Medulla oblongata (tissue), 1 donor: ENCODE measurements around the gene GRM3.

Source experiments
- DNase-seq: peaks from one replicate; pipeline ENCODE4 v3.0.0-alpha.2; 2015; ENCODE audit errors: extremely low spot score

The GRM3 gene

DNA sequence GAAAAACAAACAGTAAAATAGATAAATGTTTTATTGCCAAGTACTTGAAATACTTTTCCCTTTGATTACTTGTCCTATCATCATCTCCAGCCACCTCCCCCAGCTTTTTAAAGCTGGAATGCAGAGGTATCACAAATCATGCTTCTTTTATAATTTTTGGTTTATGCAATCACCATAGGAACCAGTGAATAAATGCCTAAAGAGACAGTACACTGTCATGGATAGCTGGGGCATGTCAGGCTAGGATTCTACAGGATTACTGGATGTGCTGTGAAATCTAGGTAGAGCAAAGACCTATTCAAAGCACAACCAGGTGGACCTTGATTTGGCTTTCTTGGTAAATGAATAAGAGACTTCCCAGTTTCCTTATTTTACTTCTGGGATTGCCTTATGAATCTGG, 257.2 kb downstream of the GRM3 start:
- no peak for DNase-seq

DNA sequence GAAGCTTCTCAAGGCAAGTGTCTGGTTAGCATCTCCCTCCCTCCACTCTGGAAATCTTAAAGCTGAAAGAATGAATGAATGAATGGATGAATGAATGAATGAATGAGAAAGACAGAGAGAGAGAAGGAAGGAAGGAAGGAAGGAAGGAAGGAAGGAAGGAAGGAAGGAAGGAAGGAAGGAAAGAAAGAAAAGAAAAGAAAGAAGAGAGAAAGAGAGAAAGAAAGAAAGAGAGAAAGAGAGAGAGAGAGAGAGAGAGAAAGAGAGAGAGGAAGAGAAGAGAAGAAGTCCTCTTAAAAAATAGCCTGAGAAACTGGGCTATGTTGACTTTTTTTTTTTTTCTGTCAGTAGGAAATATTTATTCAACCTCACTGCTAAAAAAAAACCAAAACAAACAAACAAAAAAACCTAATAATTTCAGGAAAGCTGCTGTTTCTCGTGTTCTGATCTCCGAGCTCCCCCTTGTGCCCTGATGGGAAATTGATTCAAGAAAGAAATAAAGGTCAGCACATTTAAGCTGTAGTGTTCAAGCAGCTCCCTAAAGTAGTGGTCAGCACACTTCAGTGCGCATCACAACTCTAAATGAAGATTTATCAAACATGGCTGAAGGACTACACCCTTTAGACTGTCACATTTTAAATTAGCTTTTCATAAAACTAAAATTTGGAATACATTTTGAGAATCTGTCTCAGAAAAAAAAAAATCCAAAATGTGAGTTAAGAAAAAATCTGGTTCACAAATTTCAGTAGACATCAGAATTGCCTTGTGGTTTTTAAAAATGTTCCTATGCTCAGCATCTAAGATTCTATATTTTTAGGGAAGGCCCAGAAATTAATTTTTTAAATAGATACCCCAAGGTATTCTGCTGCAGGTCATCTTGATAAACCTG, 261.5 kb downstream of the GRM3 start:
- DNase-seq: peak; percentile 59

DNA sequence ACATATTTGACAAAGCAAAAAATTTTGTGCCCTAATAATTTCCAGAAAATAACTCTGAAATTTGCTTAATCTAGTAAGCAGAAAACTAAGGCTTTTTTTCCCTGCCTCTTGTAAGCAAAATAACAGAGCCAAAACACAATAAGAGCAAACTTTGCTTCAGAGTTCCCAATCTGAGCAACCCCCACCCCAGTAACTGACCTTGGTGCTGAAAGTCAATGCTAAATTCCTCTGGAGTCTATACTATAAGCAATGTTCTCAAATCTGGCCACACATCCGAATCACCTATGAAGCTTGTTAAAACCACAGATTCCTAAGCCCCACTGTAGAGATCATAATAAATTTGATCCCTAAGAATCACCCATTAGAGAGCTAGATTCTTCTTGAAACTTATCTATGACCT, 265.2 kb downstream of the GRM3 start:
- no peak for DNase-seq

DNA sequence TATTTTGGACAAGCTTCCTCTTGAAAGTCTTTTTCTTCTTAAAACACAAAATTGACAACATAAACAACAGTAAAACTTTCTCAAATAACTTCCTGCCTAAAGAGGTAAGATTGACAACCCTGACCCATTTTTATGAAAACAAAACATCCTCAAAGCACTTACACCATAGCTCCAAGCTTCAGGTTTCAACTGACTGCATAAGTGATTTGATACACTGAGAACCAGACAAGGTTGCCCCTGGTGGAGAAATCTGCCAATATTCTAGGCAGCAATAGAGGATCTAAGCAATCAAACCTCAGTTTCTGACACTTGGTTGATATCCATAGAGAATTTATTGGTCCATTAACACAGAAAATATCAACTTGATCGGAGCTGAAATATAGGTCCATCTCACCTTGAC, 267.9 kb downstream of the GRM3 start:
- no peak for DNase-seq

DNA sequence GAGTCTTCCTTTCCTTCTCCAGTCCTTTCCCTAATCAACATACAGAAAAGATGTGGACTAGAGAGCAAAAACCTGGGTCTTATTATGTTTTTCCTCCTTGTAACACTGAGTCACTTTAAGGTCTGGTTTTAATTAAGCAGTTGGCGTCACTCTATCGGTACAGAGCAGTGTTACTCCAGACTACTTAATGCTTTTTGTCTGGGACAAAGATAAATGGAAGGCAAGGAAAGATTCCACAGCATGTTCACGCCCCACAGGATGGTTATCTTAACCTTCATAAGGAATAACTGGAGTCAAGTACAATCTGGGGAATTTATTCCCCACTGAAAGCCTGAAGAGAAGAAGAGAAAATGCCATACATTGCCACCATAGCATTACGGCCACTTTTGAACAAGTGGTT, 270.0 kb downstream of the GRM3 start:
- DNase-seq: no peak
